GM21423 (cell line): ENCODE measurements around the gene EHMT2.
"Not testable (repeated sequence)": the region's sequence is repeated elsewhere in the genome, so short reads cannot be mapped to it uniquely, and the experiment has no call there.

Experiments used
- ATAC-seq: cut with Tn5 transposase; IDR thresholded peaks from one replicate; pipeline ENCODE4 v1.9.1; 2021; ENCODE audit warnings: mild to moderate bottlenecking, moderate library complexity; ENCODE audit not compliant: unreplicated experiment

The EHMT2 gene

GRCh38 chr6:31897612-31898382 lies at the start of gene EHMT2:
TSS of gene EHMT2 (minus strand) at chr6:31897698. CDS start at chr6:31897677, 21 bp downstream.
- ATAC-seq, result peak; percentile 51

GRCh38 chr6:31947070-31947675 lies 49.7 kb upstream of the EHMT2 start:
- ATAC-seq, result no peak

- ATAC-seq, result no peak
Measured at GRCh38 chr6:31946370-31946885, 48.9 kb upstream of the EHMT2 start.

GRCh38 chr6:31945507-31946369 lies 48.2 kb upstream of the EHMT2 start, which contains the start of gene CFB:
TSS of gene CFB (plus strand) at chr6:31946095. CDS start at chr6:31946222, 127 bp downstream.
- ATAC-seq, result no peak

- ATAC-seq, result no peak
Measured at GRCh38 chr6:31945154-31945506, 47.6 kb upstream of the EHMT2 start.

- no peak for ATAC-seq
Measured at GRCh38 chr6:31943742-31944141, 46.2 kb upstream of the EHMT2 start.

GRCh38 chr6:31940256-31940664 lies 42.8 kb upstream of the EHMT2 start:
- no peak for ATAC-seq

GRCh38 chr6:31935823-31936222 lies 38.3 kb upstream of the EHMT2 start:
- no peak for ATAC-seq

GRCh38 chr6:31935021-31935420 lies 37.5 kb upstream of the EHMT2 start:
- no peak for ATAC-seq

- no peak for ATAC-seq
Measured at GRCh38 chr6:31933537-31933936, 36.0 kb upstream of the EHMT2 start.

GRCh38 chr6:31932137-31932536 lies 34.6 kb upstream of the EHMT2 start:
- not testable (repeated sequence) for ATAC-seq

- no peak for ATAC-seq
Measured at GRCh38 chr6:31930962-31931361, 33.5 kb upstream of the EHMT2 start.

- no peak for ATAC-seq
Measured at GRCh38 chr6:31928672-31928939, 31.1 kb upstream of the EHMT2 start.

GRCh38 chr6:31927863-31928671 lies 30.6 kb upstream of the EHMT2 start:
- ATAC-seq, result no peak

GRCh38 chr6:31927242-31927862 lies 29.9 kb upstream of the EHMT2 start, which contains the start of gene C2:
TSS of gene C2 (plus strand) at chr6:31927717. CDS start at chr6:31927753, 36 bp downstream.
- no peak for ATAC-seq

GRCh38 chr6:31922942-31923341 lies 25.4 kb upstream of the EHMT2 start:
- no peak for ATAC-seq

- ATAC-seq, result no peak
Measured at GRCh38 chr6:31920811-31921210, 23.3 kb upstream of the EHMT2 start.

GRCh38 chr6:31919624-31920303 lies 22.3 kb upstream of the EHMT2 start:
- ATAC-seq, result no peak

GRCh38 chr6:31918069-31918720 lies 20.7 kb upstream of the EHMT2 start:
- ATAC-seq, result no peak
